Nephron progenitor cell (in vitro differentiated cells): Measurements from ENCODE around the gene CWC22.

Experiments
- DNase-seq: peaks from one replicate; pipeline ENCODE4 v3.0.0; 2021
- H3K27ac Mint-ChIP-seq: 2 replicates; pipeline ENCODE4 v1.8.0; 2021; ENCODE audit warnings: mild to moderate bottlenecking, moderate library complexity, mixed read lengths
- H3K27me3 Mint-ChIP-seq: 2 replicates; pipeline ENCODE4 v1.8.0; 2021; ENCODE audit warnings: mild to moderate bottlenecking, low read depth, mixed read lengths; ENCODE audit not compliant: poor library complexity
- H3K36me3 Mint-ChIP-seq: 2 replicates; pipeline ENCODE4 v1.8.0; 2021; ENCODE audit warnings: low read depth, mixed read lengths
- H3K4me1 Mint-ChIP-seq: 2 replicates; pipeline ENCODE4 v1.8.0; 2021; ENCODE audit warnings: mixed read lengths
- H3K4me3 Mint-ChIP-seq: 2 replicates; pipeline ENCODE4 v1.8.0; 2021; ENCODE audit warnings: mild to moderate bottlenecking, moderate library complexity, mixed read lengths
- H3K9me3 Mint-ChIP-seq: 2 replicates; pipeline ENCODE4 v1.8.0; 2021; ENCODE audit warnings: mild to moderate bottlenecking, moderate library complexity, mixed read lengths
- CTCF ChIP-seq: fragments of 200-600 bp; sonication (generic); IDR thresholded peaks from 2 replicates; pipeline ENCODE4 v1.5.0; 2021; ENCODE audit warnings: antibody characterized with exemption

CWC22 gene

GRCh38 chr2:179990676-179991317 is 16.3 kb downstream of the CWC22 start:
- no peak for TF ChIP-seq CTCF
- H3K27ac Mint-ChIP-seq = peak overlapping the region; percentile 71
- H3K9me3 Mint-ChIP-seq = no peaks in the 10 kb centered on the region
- DNase-seq = no peak
- no peaks in the 10 kb centered on the region for H3K27me3 Mint-ChIP-seq
- H3K36me3 Mint-ChIP-seq = peaks cover 35% of the 10 kb centered on the region
- H3K4me1 Mint-ChIP-seq = peaks cover 6% of the 10 kb centered on the region
- no peak overlapping the region for H3K4me3 Mint-ChIP-seq

GRCh38 chr2:179987916-179988315 is 19.2 kb downstream of the CWC22 start:
- Mint-ChIP-seq H3K36me3 (peaks cover 52% of the 10 kb centered on the region), H3K27ac (no peak overlapping the region), H3K4me1 (no peaks in the 10 kb centered on the region), H3K27me3 (no peaks in the 10 kb centered on the region), H3K9me3 (no peaks in the 10 kb centered on the region), H3K4me3 (no peak overlapping the region)
- no peak for DNase-seq
- no peak for TF ChIP-seq CTCF

GRCh38 chr2:179985163-179985820 is 21.8 kb downstream of the CWC22 start:
- no peak overlapping the region for H3K27ac Mint-ChIP-seq
- no peak for DNase-seq
- H3K36me3 Mint-ChIP-seq = peaks cover 59% of the 10 kb centered on the region
- H3K9me3 Mint-ChIP-seq = no peaks in the 10 kb centered on the region
- no peak overlapping the region for H3K4me3 Mint-ChIP-seq
- no peaks in the 10 kb centered on the region for H3K27me3 Mint-ChIP-seq
- TF ChIP-seq CTCF = no peak
- H3K4me1 Mint-ChIP-seq = no peaks in the 10 kb centered on the region

DNA sequence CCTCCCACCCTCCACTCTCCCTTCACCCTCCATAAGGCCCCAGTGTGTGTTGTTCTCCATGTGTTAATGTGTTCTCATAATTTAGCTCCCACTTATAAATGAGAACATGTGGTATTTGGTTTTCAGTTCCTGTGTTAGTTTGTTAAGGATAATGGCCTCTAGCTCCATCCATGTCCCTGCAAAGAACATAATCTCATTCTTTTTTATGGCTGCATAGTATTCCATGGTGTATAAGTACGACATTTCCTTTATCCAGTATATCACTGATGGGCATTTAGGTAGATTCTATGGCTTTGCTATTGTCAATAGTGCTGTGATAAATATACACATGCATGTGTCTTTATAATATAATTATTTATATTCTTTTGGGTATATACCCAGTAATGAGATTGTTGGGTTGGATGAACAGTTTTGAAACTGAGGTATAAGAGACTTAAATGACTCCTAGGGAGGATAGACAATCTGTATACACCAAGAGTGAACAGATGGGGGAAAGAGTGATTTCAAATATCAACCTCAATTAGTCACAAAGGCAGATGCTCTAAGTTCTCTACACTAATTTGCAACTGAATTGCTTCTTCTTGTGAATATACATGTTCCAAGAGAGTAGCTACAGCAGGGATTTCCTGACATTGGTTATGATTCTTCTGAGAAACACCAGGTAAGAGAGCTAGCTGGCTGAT is 23.7 kb downstream of the CWC22 start:
- H3K4me3 Mint-ChIP-seq = no peak overlapping the region
- no peak overlapping the region for H3K27ac Mint-ChIP-seq
- H3K27me3 Mint-ChIP-seq = no peaks in the 10 kb centered on the region
- no peak for DNase-seq
- no peaks in the 10 kb centered on the region for H3K4me1 Mint-ChIP-seq
- no peak for TF ChIP-seq CTCF
- H3K9me3 Mint-ChIP-seq = no peaks in the 10 kb centered on the region
- H3K36me3 Mint-ChIP-seq = peaks cover 77% of the 10 kb centered on the region

DNA sequence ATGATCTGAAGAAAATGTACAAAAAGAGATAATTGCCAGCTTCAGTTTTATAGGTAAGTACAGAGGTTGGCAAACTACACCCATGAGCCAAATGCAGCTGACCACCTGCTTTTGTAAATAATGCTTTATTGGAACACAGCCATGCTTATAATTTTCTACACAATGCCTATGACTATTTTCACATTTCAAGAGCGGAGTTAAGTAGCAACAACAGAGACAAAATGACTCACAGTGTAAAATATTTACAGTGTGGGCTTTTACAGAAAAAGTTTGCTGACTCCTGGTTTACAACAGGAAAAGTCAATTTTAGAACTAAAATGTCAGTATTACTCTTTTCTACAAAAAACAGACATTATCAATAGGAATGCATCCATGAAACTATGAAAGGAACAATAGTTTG is 26.0 kb downstream of the CWC22 start:
- no peak overlapping the region for H3K27ac Mint-ChIP-seq

More for the DNA sequence above, 26.0 kb downstream of the CWC22 start:
- no peaks in the 10 kb centered on the region for H3K4me1 Mint-ChIP-seq
- no peaks in the 10 kb centered on the region for H3K9me3 Mint-ChIP-seq
- H3K27me3 Mint-ChIP-seq = no peaks in the 10 kb centered on the region
- TF ChIP-seq CTCF = no peak
- peaks cover 86% of the 10 kb centered on the region for H3K36me3 Mint-ChIP-seq
- DNase-seq = no peak
- H3K4me3 Mint-ChIP-seq = no peak overlapping the region
